GM19099 (cell line): ENCODE measurements around the gene ACCS.

Source experiments
- POLR2A ChIP-seq: IDR thresholded peaks from 3 replicates; pipeline ENCODE4 v1.6.1; 2011; ENCODE audit warnings: low read depth; ENCODE audit not compliant: insufficient read length; ENCODE audit errors: extremely low read depth

Gene ACCS

GRCh38 chr11:44065841-44066731, at the start of gene ACCS:
Gene ACCS (plus strand): TSS chr11:44066270. CDS start chr11:44067628, 1,358 bp downstream.
- peak; percentile 76 for TF ChIP-seq POLR2A

- no peak for TF ChIP-seq POLR2A
Observed at GRCh38 chr11:44016546-44017442, 49.3 kb upstream of the ACCS start.

- no peak for TF ChIP-seq POLR2A
Observed at GRCh38 chr11:44017443-44018126, 48.5 kb upstream of the ACCS start.

DNA sequence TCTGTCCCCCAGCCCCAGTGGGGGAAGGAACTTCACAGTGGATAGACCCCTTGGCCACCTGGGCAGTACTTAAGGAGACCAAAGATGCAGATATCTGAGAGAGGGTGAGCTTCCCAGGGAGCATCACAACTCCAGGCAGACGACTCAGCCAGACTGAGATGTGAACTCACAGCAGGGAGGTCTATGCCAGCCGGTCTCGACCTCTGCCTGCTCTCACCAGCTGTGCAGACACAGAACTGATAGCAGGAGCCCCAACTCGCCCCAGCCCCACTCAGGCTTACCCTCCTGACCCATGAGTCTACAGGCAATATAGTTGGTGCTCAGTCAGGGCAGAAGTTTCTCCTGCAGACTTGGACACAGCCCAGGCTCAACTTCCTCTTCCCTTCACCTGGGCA, 47.9 kb upstream of the ACCS start:
- no peak for TF ChIP-seq POLR2A

- TF ChIP-seq POLR2A: no peak
Observed at GRCh38 chr11:44018829-44019228, 47.2 kb upstream of the ACCS start.

- no peak for TF ChIP-seq POLR2A
Observed at GRCh38 chr11:44024977-44025376, 41.1 kb upstream of the ACCS start.

- TF ChIP-seq POLR2A: no peak
Observed at GRCh38 chr11:44025727-44026126, 40.3 kb upstream of the ACCS start.

DNA sequence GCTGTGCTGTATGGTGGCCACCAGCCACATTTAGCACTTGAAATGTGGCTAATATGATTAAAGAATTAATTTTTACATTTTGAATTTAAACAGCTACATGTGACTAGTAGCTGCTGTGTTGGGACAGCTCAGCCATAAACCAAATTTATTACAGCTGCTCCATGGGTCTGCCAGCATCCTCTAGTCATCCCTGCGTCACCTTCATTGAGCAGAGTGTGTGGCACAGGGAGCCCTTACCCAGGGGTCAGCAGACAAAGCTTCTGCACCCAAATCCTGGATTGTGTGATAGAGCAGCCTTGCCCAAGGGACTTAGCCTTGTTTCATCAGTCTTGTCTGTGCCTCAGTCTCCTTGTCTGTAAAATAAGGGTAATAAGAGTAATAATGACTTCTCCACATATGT, 37.7 kb upstream of the ACCS start:
- no peak for TF ChIP-seq POLR2A

GRCh38 chr11:44028816-44029506, 37.1 kb upstream of the ACCS start:
- no peak for TF ChIP-seq POLR2A

GRCh38 chr11:44029507-44029845, 36.6 kb upstream of the ACCS start:
- no peak for TF ChIP-seq POLR2A

GRCh38 chr11:44029977-44030911, 35.8 kb upstream of the ACCS start:
- no peak for TF ChIP-seq POLR2A

DNA sequence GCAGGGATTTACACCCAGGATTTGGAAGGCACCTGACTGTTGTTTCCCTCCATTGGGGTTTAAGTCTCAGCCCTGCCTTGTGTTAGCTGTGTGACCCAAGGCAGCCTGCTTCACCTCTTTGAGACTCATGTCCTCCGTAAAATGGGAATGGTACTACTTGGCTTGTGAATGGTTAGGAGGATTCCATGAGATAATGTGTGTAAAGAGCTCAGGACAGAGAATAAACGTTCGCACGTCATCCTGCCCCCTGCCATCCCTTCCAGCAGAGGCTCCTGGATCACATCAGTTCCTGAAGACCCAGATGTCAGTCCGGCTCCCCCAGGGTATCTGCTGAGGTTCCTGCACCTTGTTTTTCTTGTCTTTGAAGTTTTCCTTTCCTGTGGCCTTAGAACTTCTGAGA, 35.1 kb upstream of the ACCS start:
- no peak for TF ChIP-seq POLR2A

DNA sequence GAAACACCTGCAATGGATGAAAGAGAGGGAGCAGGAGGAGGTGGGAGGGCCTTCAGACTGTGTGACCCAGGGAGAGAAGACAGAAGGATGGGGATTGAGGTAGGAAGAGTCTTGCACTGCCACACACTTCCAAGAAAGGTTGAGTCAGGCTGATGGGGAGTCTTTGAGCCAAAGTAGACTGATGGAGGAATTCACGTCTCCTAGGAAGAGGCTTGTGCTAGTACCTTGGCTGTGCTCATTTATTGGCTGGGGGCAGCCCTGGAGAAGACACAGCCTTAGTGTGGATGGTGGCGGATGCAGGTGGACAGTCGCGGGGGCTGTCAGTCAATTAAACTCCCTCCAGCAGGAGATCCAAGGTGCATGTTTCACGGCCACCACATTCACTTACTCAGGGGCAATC, 34.5 kb upstream of the ACCS start:
- TF ChIP-seq POLR2A: no peak

DNA sequence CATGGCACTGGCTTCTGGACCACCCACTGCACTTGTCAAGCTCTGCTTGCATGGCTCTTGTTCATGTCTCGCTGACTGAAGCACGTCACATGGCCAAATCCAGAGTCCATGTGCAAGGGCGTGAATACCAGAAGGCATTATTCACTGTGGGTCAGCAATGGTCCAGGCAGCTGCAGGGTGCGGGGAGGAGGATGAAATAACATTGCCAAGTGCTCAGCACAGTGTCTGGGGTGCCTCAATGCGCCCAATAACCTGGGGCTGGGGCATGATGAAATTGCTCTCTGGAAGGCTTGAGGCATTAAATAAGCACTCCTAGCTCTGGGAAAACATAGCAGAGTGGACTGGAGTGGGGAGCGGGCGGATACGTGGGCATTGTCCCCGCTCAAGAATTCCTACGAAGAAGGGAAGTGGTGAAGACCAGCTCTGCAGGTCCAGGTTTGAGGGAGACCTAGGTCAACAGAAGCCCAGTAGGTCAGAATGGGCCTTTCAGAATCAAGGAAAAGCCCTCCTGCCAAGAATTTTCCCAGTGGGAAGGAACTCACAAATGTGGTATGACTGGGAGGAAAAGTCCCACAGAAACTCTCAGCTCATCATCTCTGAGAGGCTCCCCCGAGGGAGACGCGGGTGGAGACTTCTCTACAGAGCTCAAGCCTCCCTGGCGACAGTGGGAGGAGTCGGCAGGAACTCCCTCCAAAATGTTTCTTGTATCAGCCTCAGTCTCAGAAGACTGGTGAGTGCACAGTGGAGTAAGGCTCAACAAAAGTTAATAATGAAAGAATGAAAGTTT, 33.6 kb upstream of the ACCS start:
- TF ChIP-seq POLR2A: no peak
